H1 (cell line): ENCODE data around the gene IL31. TPM values are rescaled to one million over a fixed set of nuclear protein-coding genes. Genes with fewer than 3 reads are reported as not detected.

Source experiments
- CTCF ChIA-PET: fragments of 300-600 bp; sonication (Branson Sonifier 250); formaldehyde crosslinking; loops from one replicate; lab custom pipeline; 2021; ENCODE audit not compliant: partially characterized antibody; lab: Charles Lee
- POLR2A ChIA-PET: fragments of 300-600 bp; sonication (Branson Sonifier 250); formaldehyde crosslinking; loops from one replicate; lab custom pipeline; 2021; ENCODE audit warnings: inconsistent platforms; ENCODE audit not compliant: partially characterized antibody; lab: Charles Lee
- DNase-seq, 2 experiments: peaks; one replicate each; pipeline versions ENCODE4 v3.0.0 to v3.0.0-alpha.2; 2010 to 2022; ENCODE audit warnings: low spot score in 2 of 2, low read depth in 1 of 2, mixed read lengths in 1 of 2
- FAIRE-seq: peaks from 2 replicates; lab custom pipeline; 2011; peaks lifted over from hg19 to GRCh38; lab: Jason Lieb, UNC
- H2AFZ ChIP-seq: 2 replicates; pipeline ENCODE4 v1.8.1; 2012; ENCODE audit warnings: low read length, inconsistent platforms
- H2AK5ac ChIP-seq: 2 replicates; pipeline ENCODE4 v1.6.1; 2013; ENCODE audit warnings: low read depth, low read length
- H2BK120ac ChIP-seq: replicated peaks from 2 replicates; pipeline ENCODE3; 2013; ENCODE audit warnings: low read depth, low read length, inconsistent platforms
- H2BK12ac ChIP-seq: 2 replicates; pipeline ENCODE4 v1.6.1; 2013; ENCODE audit warnings: low read depth, low read length
- H2BK15ac ChIP-seq: 2 replicates; pipeline ENCODE4 v1.6.1; 2013; ENCODE audit warnings: low read length
- H2BK20ac ChIP-seq: 2 replicates; pipeline ENCODE4 v1.6.1; 2013; ENCODE audit warnings: low read length
- H2BK5ac ChIP-seq: 2 replicates; pipeline ENCODE4 v1.6.1; 2013; ENCODE audit warnings: low read depth, low read length
- H3K14ac ChIP-seq: 2 replicates; pipeline ENCODE4 v1.6.1; 2013; ENCODE audit warnings: inconsistent platforms; ENCODE audit not compliant: insufficient read length
- H3K18ac ChIP-seq: 2 replicates; pipeline ENCODE4 v1.6.1; 2013; ENCODE audit warnings: low read length; ENCODE audit errors: extremely low read depth
- H3K23ac ChIP-seq: 2 replicates; pipeline ENCODE4 v1.6.1; 2013; ENCODE audit warnings: inconsistent platforms; ENCODE audit not compliant: insufficient read length
- H3K23me2 ChIP-seq: 2 replicates; pipeline ENCODE4 v1.6.1; 2013; ENCODE audit warnings: low read depth, low read length
- H3K27ac ChIP-seq: 2 replicates; pipeline ENCODE4 v1.6.1; 2011; ENCODE audit warnings: low read depth, low read length, inconsistent platforms
- H3K27me3 ChIP-seq, 4 experiments: replicated peaks in 1 of 4; 1 replicate in 1 of 4; 2 replicates in 3 of 4; pipeline versions ENCODE4 v1.6.1 to v1.8.1; 2011 to 2013; ENCODE audit warnings: low read length in 3 of 4, mild to moderate bottlenecking in 3 of 4, inconsistent platforms in 2 of 4, mixed read lengths in 2 of 4, moderate library complexity in 1 of 4; ENCODE audit not compliant: control insufficient read depth in 3 of 4, insufficient read depth in 3 of 4; ENCODE audit errors: extremely low read depth in 1 of 4
- H3K36me3 ChIP-seq, 4 experiments: 2 replicates each; pipeline versions ENCODE4 v1.6.1 to v1.8.1; 2011 to 2013; ENCODE audit warnings: mild to moderate bottlenecking in 4 of 4, low read length in 3 of 4, moderate library complexity in 2 of 4, control low read depth in 1 of 4, inconsistent platforms in 1 of 4; ENCODE audit not compliant: insufficient read depth in 4 of 4, control insufficient read depth in 2 of 4
- H3K4ac ChIP-seq: replicated peaks from 2 replicates; pipeline ENCODE3; 2013; ENCODE audit warnings: low read length, low read depth, mixed read lengths, inconsistent platforms; ENCODE audit not compliant: insufficient read length
- H3K4me1 ChIP-seq, 4 experiments: replicated peaks in 1 of 4; 1 replicate in 1 of 4; 2 replicates in 3 of 4; pipeline versions ENCODE4 v1.6.1 to v1.8.1; 2011 to 2013; ENCODE audit warnings: low read length in 3 of 4, inconsistent platforms in 2 of 4, mixed read lengths in 1 of 4; ENCODE audit not compliant: insufficient read depth in 4 of 4, control insufficient read depth in 3 of 4
- H3K4me2 ChIP-seq, 2 experiments: 2 replicates each; pipeline versions ENCODE4 v1.6.1 to v1.8.1; 2011 to 2013; ENCODE audit warnings: low read depth in 2 of 2, low read length in 2 of 2, control low read depth in 1 of 2, inconsistent platforms in 1 of 2, mild to moderate bottlenecking in 1 of 2; ENCODE audit not compliant: insufficient read depth in 1 of 2
- H3K4me3 ChIP-seq, 4 experiments: fragments of 200-600, 300-600 bp in 1 of 4; sonication (generic), shearing (Covaris generic), sonication (Bioruptor Twin) in 1 of 4; 2 replicates each; pipeline versions ENCODE4 v1.5.1 to v1.8.1; 2011 to 2016; ENCODE audit warnings: low read length in 4 of 4, low read depth in 3 of 4, control low read depth in 2 of 4, inconsistent platforms in 2 of 4, mild to moderate bottlenecking in 2 of 4, mixed read lengths in 1 of 4, moderate library complexity in 1 of 4; ENCODE audit not compliant: insufficient read depth in 2 of 4; ENCODE audit errors: extremely low read depth in 1 of 4
- H3K56ac ChIP-seq: replicated peaks from 2 replicates; pipeline ENCODE3; 2013; ENCODE audit warnings: low read depth, mild to moderate bottlenecking, mixed read lengths, low read length, inconsistent platforms; ENCODE audit not compliant: insufficient read length
- H3K79me1 ChIP-seq: 2 replicates; pipeline ENCODE4 v1.6.1; 2013; ENCODE audit warnings: low read depth, low read length, control low read depth
- H3K79me2 ChIP-seq, 2 experiments: 2 replicates each; pipeline versions ENCODE4 v1.6.1 to v1.8.1; 2012 to 2013; ENCODE audit warnings: low read length in 2 of 2, mild to moderate bottlenecking in 2 of 2, inconsistent platforms in 1 of 2; ENCODE audit not compliant: insufficient read depth in 2 of 2, control insufficient read depth in 1 of 2
- H3K9ac ChIP-seq, 4 experiments: replicated peaks in 1 of 4; 1 replicate in 1 of 4; 2 replicates in 3 of 4; pipeline versions ENCODE4 v1.6.1 to v1.8.1; 2011 to 2013; ENCODE audit warnings: low read depth in 3 of 4, low read length in 3 of 4, control low read depth in 2 of 4, mild to moderate bottlenecking in 2 of 4, moderate library complexity in 2 of 4, inconsistent platforms in 1 of 4; ENCODE audit errors: extremely low read depth in 1 of 4
- H3K9me3 ChIP-seq, 2 experiments: 2 replicates each; pipeline versions ENCODE4 v1.6.1 to v1.8.1; 2012 to 2013; ENCODE audit warnings: mild to moderate bottlenecking in 2 of 2, moderate library complexity in 2 of 2, control low read depth in 1 of 2, inconsistent platforms in 1 of 2, low read depth in 1 of 2, low read length in 1 of 2, mixed read lengths in 1 of 2; ENCODE audit not compliant: insufficient read depth in 2 of 2
- H4K20me1 ChIP-seq, 2 experiments: replicated peaks in 1 of 2; 2 replicates each; pipeline versions ENCODE3 to v1.8.1; 2011 to 2013; ENCODE audit warnings: inconsistent platforms in 2 of 2, low read length in 2 of 2, mild to moderate bottlenecking in 1 of 2; ENCODE audit not compliant: insufficient read depth in 2 of 2, control insufficient read depth in 1 of 2
- H4K5ac ChIP-seq: 2 replicates; pipeline ENCODE4 v1.6.1; 2013; ENCODE audit warnings: low read length, low read depth, mixed read lengths, inconsistent platforms; ENCODE audit not compliant: insufficient read length
- H4K8ac ChIP-seq: 2 replicates; pipeline ENCODE4 v1.8.0; 2013; ENCODE audit warnings: mild to moderate bottlenecking, moderate library complexity, low read length, inconsistent platforms; ENCODE audit not compliant: insufficient read depth; ENCODE audit errors: extremely low read depth
- H4K91ac ChIP-seq: replicated peaks from 2 replicates; pipeline ENCODE3; 2013; ENCODE audit warnings: low read length, mixed read lengths, inconsistent platforms; ENCODE audit not compliant: insufficient read length
- BACH1 ChIP-seq: IDR thresholded peaks from 2 replicates; pipeline ENCODE4 v1.6.1; 2012; ENCODE audit warnings: low read length, improper control_type of control experiment
- KDM4A ChIP-seq: IDR thresholded peaks from one replicate; pipeline ENCODE4 v1.7.1; 2012; ENCODE audit warnings: low read depth, mild to moderate bottlenecking, moderate library complexity, low read length, inconsistent platforms; ENCODE audit not compliant: severe bottlenecking
- MAFK ChIP-seq: IDR thresholded peaks from 2 replicates; pipeline ENCODE4 v1.6.1; 2012; ENCODE audit warnings: low read depth, mild to moderate bottlenecking, improper control_type of control experiment, low read length
- NRF1 ChIP-seq: IDR thresholded peaks from 2 replicates; pipeline ENCODE4 v1.6.1; 2011; ENCODE audit warnings: mild to moderate bottlenecking, low read depth, low read length, improper control_type of control experiment
- POLR2A ChIP-seq, 2 experiments: IDR thresholded peaks; 1 replicate in 1 of 2; 2 replicates in 1 of 2; pipeline ENCODE4 v1.6.1; 2011; ENCODE audit warnings: low read depth in 2 of 2, low read length in 2 of 2, mild to moderate bottlenecking in 2 of 2; ENCODE audit errors: control extremely low read depth in 1 of 2
- RBBP5 ChIP-seq: IDR thresholded peaks from 2 replicates; pipeline ENCODE4 v1.7.1; 2012; ENCODE audit warnings: low read depth, mild to moderate bottlenecking, inconsistent platforms, low read length, moderate library complexity, borderline replicate concordance
- SIRT6 ChIP-seq: IDR thresholded peaks from one replicate; pipeline ENCODE4 v1.7.1; 2012; ENCODE audit warnings: low read length, inconsistent platforms
- SIX5 ChIP-seq: IDR thresholded peaks from 2 replicates; pipeline ENCODE4 v1.6.1; 2011; ENCODE audit warnings: mild to moderate bottlenecking, low read depth, low read length
- SP2 ChIP-seq: IDR thresholded peaks from 2 replicates; pipeline ENCODE4 v1.6.1; 2012; ENCODE audit warnings: mild to moderate bottlenecking, low read length, inconsistent platforms
- TCF12 ChIP-seq: IDR thresholded peaks from 2 replicates; pipeline ENCODE4 v1.6.1; 2011; ENCODE audit warnings: low read depth, mild to moderate bottlenecking, low read length
- WGBS, 2 experiments: shearing (Covaris generic) in 1 of 2; methylation state at CpG; one replicate each; pipeline versions ENCODE4 v1.1.6 to v1.1.7; 2013 to 2015; ENCODE audit warnings: low lambda C conversion rate in 2 of 2, mixed read lengths in 2 of 2, inconsistent platforms in 1 of 2, low coverage in 1 of 2, missing lambda C conversion rate in 1 of 2; ENCODE audit not compliant: insufficient replicate concordance in 2 of 2, insufficient coverage in 1 of 2, insufficient read length in 1 of 2; ENCODE audit errors: extremely low coverage in 1 of 2, missing lambda C conversion rate in 1 of 2; 5-methylcytosine and 5-hydroxymethylcytosine counted together
- polyA plus RNA-seq, 7 experiments: library from polyadenylated mRNA; depleted of rRNA in 3 of 7; stranded (reverse) in 5 of 7; unstranded in 2 of 7; fragments of >200 nt in 5 of 7; fragments of 200-250 nt in 2 of 7; gene quantifications; 1 replicate in 5 of 7; 2 replicates in 1 of 7; 4 replicates in 1 of 7; pipeline versions ENCODE4 v1.2.1 to v1.2.3, GENCODE V29; 2011 to 2013; ENCODE audit warnings: missing spikeins in 2 of 7, mixed read lengths in 2 of 7
- total RNA-seq: library from RNA; stranded (reverse); fragmentation: NEBNext Ultra II Directional; extraction: Animal tissue kit (Norgen Biotek cat#: 25700); gene quantifications from 2 replicates; pipeline ENCODE4 v1.2.1, GENCODE V29; 2021
- TF ChIP-seq, protein P1 (sequence below): IDR thresholded peaks from 2 replicates; pipeline ENCODE4 v1.6.1; 2012; ENCODE audit warnings: inconsistent platforms

The IL31 gene
- total and polyA plus RNA-seq, 2 of the 8 experiments (the other 6 are each of a cell fraction or from before 2014, with no cell fraction given) = not detected

DNA sequence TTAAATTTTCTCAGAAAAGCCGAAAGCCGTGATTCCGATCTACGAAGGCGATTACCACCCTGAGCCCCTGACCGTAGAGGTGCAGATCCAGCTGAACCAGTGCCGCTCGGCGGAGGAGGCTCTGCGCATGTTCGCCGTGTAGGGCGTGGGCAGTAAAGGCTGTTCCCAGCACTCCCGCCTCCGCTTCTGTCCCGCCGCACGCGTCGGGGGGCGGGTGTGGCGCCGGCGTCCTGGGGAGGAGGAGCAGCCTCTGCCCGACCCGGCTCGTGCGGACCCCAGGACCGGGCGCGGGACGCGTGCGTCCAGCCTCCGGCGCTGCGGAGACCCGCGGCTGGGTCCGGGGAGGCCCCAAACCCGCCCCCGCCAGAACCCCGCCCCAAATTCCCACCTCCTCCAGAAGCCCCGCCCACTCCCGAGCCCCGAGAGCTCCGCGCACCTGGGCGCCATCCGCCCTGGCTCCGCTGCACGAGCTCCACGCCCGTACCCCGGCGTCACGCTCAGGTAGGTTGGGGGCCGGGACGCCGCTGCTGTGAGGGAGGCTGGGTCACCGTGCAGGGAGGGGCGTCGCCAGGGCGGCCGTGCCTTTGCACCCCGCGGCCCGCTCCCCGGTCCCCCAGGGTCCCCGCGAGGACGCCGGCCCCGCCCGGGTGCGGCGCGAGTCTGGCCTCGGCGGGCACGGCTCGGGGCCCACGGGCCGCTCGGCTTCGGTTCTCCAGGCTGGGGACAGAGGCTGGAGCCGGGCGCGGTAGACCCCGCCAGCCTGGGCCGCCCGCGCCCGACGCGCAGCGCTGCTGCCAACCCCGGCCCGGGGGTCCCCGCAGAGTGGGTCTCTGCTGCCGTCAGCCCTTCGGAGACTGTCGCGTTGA is 29.5 kb upstream of the IL31 start, which contains the start of gene B3GNT4:
B3GNT4 (plus strand) TSS at position 409 of the 866 bp plus-strand sequence. CDS start 910 bp downstream, outside the sequence.
- peak within 1 kb of the TSS in 1 of 4 experiments; percentile 28; a peak in 2 of 7 replicates for H3K9ac ChIP-seq
- H4K8ac ChIP-seq = no peak within 1 kb of the TSS; the same call in 1 of the 2 replicates
- peaks cover 4 to 17% (median 14%) of the 10 kb centered on the region in 4 experiments; a peak in 7 of 8 replicates for H3K36me3 ChIP-seq
- H3K4ac ChIP-seq = no peak within 1 kb of the TSS
- FAIRE-seq (no peak), DNase-seq (peak in 1 of 2 experiments; percentile 87)
- peak within 1 kb of the TSS; percentile 97; the same call in 1 of the 2 replicates for H2AFZ ChIP-seq
- H2BK5ac ChIP-seq = 0 out of 2 replicates have a peak within 1 kb of the TSS, but pooled peaks have one; percentile 15
- peaks cover 12 to 18% of the 10 kb centered on the region in 2 experiments for H4K20me1 ChIP-seq
- H3K14ac ChIP-seq = no peak within 1 kb of the TSS
- H4K91ac ChIP-seq = no peak within 1 kb of the TSS
- peaks cover 9% of the 10 kb centered on the region; the same call in 1 of the 2 replicates for H3K23me2 ChIP-seq
- peaks cover 0 to 10% (median 3%) of the 10 kb centered on the region in 4 experiments; a peak in 5 of 7 replicates for H3K4me1 ChIP-seq
- no peak within 1 kb of the TSS; the same call in 1 of the 2 replicates for H2BK15ac ChIP-seq
- H3K9me3 ChIP-seq = no peaks in the 10 kb centered on the region
- H3K27ac ChIP-seq = no peak within 1 kb of the TSS
- no peak within 1 kb of the TSS for H2BK12ac ChIP-seq
- H3K4me3 ChIP-seq = peak within 1 kb of the TSS; percentile 29 to 74 (median 54)
- H4K5ac ChIP-seq = no peak within 1 kb of the TSS
- H3K4me2 ChIP-seq = peak within 1 kb of the TSS; percentile 60 to 98
- H2BK120ac ChIP-seq = no peak within 1 kb of the TSS
- H3K56ac ChIP-seq = peak within 1 kb of the TSS; percentile 3
- no peaks in the 10 kb centered on the region for H3K79me1 ChIP-seq
- H3K79me2 ChIP-seq = no peaks in the 10 kb centered on the region
- POLR2A ChIA-PET = interaction anchor here (1.3 to 17.6 kb wide), 2 partner anchors 10 to 17 kb away, joined by 4 to 230 read pairs; partner anchors contain the start of gene DIABLO
- no peak within 1 kb of the TSS for H2BK20ac ChIP-seq
- H2AK5ac ChIP-seq = no peak within 1 kb of the TSS
- CTCF ChIA-PET = interaction anchor here (1.0 to 4.0 kb wide), 4 partner anchors 10 to 66 kb away, joined by 3 to 18 read pairs (median 3); no protein-coding TSS in a partner anchor
- peak within 1 kb of the TSS; percentile 60 for H3K18ac ChIP-seq
- H3K23ac ChIP-seq = no peak within 1 kb of the TSS
- peaks cover 9 to 44% (median 27%) of the 10 kb centered on the region in 4 experiments; a peak in 6 of 7 replicates for H3K27me3 ChIP-seq
- 4% methylated on average over 45 of the region's 104 CpGs; no CpG with 5 or more reads in 1 of the 2 experiments for WGBS, 2 experiments
- TF ChIP-seq RBBP5 (no peak; the same call in 1 of the 2 replicates), TCF12 (no peak), SIX5 (no peak), MAFK (no peak), SIRT6 (no peak), BACH1 (no peak), KDM4A (peak; percentile 93), NRF1 (peak; percentile 41), POLR2A (IDR thresholded peaks at IDR 0.05; ENCODE audit: control extremely low read depth in 1 of 2, low read depth in 2 of 2, low read length in 2 of 2) (no peak), SP2 (no peak)
- TF ChIP-seq, protein P1, sequence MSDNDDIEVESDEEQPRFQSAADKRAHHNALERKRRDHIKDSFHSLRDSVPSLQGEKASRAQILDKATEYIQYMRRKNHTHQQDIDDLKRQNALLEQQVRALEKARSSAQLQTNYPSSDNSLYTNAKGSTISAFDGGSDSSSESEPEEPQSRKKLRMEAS = peak; percentile 64; the same call in 1 of the 2 replicates
